GM23338 (cell line): Measurements from ENCODE around the gene IDH2.

ENCODE experiments used
- CREB1 ChIP-seq: fragments of 250-450 bp; sonication (Bioruptor Pico); IDR thresholded peaks from 2 replicates; pipeline ENCODE4 v1.5.0; 2020; ENCODE audit warnings: low read depth, mild to moderate bottlenecking, moderate library complexity
- CTCF ChIP-seq, 2 experiments: fragments of 200-600 bp in 1 of 2; sonication (generic) in 1 of 2; conservative IDR thresholded peaks; 2 replicates each; pipeline versions ENCODE4 v1.5.1 to v1.6.1; 2016 to 2017; ENCODE audit warnings: antibody characterized with exemption in 2 of 2, low read depth in 2 of 2, mild to moderate bottlenecking in 2 of 2, moderate library complexity in 1 of 2
- EZH2 ChIP-seq: fragments of 200-600 bp; sonication (generic); IDR thresholded peaks from one replicate; pipeline ENCODE4 v1.8.0; 2017; ENCODE audit warnings: antibody characterized with exemption, mild to moderate bottlenecking, low read depth; ENCODE audit not compliant: unreplicated experiment
- EZH2phosphoT487 ChIP-seq: fragments of 200-600 bp; sonication (generic); IDR thresholded peaks from one replicate; pipeline ENCODE4 v1.8.1; 2018; ENCODE audit warnings: antibody characterized with exemption; ENCODE audit not compliant: unreplicated experiment
- JUNB ChIP-seq: IDR thresholded peaks from one replicate; pipeline ENCODE4 v1.6.1; 2016; ENCODE audit warnings: antibody characterized with exemption; ENCODE audit not compliant: unreplicated experiment
- POLR2AphosphoS5 ChIP-seq: IDR thresholded peaks from 2 replicates; pipeline ENCODE4 v1.6.1; 2016; ENCODE audit warnings: antibody characterized with exemption, low read depth
- REST ChIP-seq: IDR thresholded peaks from one replicate; pipeline ENCODE4 v1.6.1; 2018; ENCODE audit warnings: antibody characterized with exemption; ENCODE audit not compliant: unreplicated experiment
- STAT1 ChIP-seq: IDR thresholded peaks from one replicate; pipeline ENCODE4 v1.6.1; 2016; ENCODE audit warnings: antibody characterized with exemption; ENCODE audit not compliant: unreplicated experiment

GRCh38 chr15:90113166-90113565 is 10.9 kb upstream of the IDH2 start:
- TF ChIP-seq CTCF (conservative IDR thresholded peaks at IDR 0.05; ENCODE audit: low read depth in 2 of 2): no peak
- TF ChIP-seq EZH2phosphoT487: no peak
- no peak for TF ChIP-seq POLR2AphosphoS5
- no peak for TF ChIP-seq JUNB
- TF ChIP-seq REST: no peak
- TF ChIP-seq EZH2: no peak
- no peak for TF ChIP-seq STAT1
- TF ChIP-seq CREB1 (CRISPR knock-in tag): no peak
